Fibroblast of lung (primary cell): ENCODE data around the gene CKMT1B. TPM values are rescaled to one million over a fixed set of nuclear protein-coding genes. Genes with fewer than 3 reads are reported as not detected.
"Not testable (repeated sequence)": the region's sequence is repeated elsewhere in the genome, so short reads cannot be mapped to it uniquely, and the experiment has no call there.

Experiments
- DNase-seq, 2 donors: peaks; one replicate each; pipeline versions ENCODE4 v3.0.0 to v3.0.0-alpha.2; 2010; ENCODE audit warnings: low read depth in 2 of 2
- H2AFZ ChIP-seq: 2 replicates; pipeline ENCODE4 v1.5.1; 2012; ENCODE audit warnings: low read length, control low read depth, inconsistent platforms
- H3K27ac ChIP-seq: 2 replicates; pipeline ENCODE4 v1.5.1; 2011; ENCODE audit warnings: low read length, control low read depth; ENCODE audit not compliant: insufficient read depth
- H3K27me3 ChIP-seq: 2 replicates; pipeline ENCODE4 v1.5.1; 2011; ENCODE audit warnings: mild to moderate bottlenecking, low read length; ENCODE audit not compliant: control insufficient read depth, insufficient read depth
- H3K36me3 ChIP-seq: 2 replicates; pipeline ENCODE4 v1.5.1; 2011; ENCODE audit warnings: low read length; ENCODE audit not compliant: control insufficient read depth, insufficient read depth
- H3K4me1 ChIP-seq: 2 replicates; pipeline ENCODE4 v1.5.1; 2011; ENCODE audit warnings: low read length; ENCODE audit not compliant: control insufficient read depth, insufficient read depth; ENCODE audit errors: extremely low read depth
- H3K4me2 ChIP-seq: 2 replicates; pipeline ENCODE4 v1.5.1; 2011; ENCODE audit warnings: low read length, control low read depth; ENCODE audit not compliant: insufficient read depth; ENCODE audit errors: extremely low read depth
- H3K4me3 ChIP-seq, 4 experiments: fragments of 200-600 bp in 1 of 4; sonication (generic) in 1 of 4; replicated peaks in 1 of 4; 2 replicates each; pipeline ENCODE4 v1.5.1; 2011 to 2016; ENCODE audit warnings: low read length in 4 of 4, low read depth in 3 of 4, mild to moderate bottlenecking in 3 of 4, control low read depth in 2 of 4, inconsistent platforms in 1 of 4, mixed read lengths in 1 of 4; ENCODE audit not compliant: insufficient read depth in 1 of 4; ENCODE audit errors: control extremely low read depth in 1 of 4
- H3K79me2 ChIP-seq: 2 replicates; pipeline ENCODE4 v1.5.1; 2012; ENCODE audit warnings: mild to moderate bottlenecking, low read length, inconsistent platforms; ENCODE audit not compliant: control insufficient read depth, insufficient read depth
- H3K9ac ChIP-seq: 2 replicates; pipeline ENCODE4 v1.5.1; 2011; ENCODE audit warnings: mild to moderate bottlenecking, low read length, control low read depth; ENCODE audit not compliant: insufficient read depth
- H3K9me3 ChIP-seq: 2 replicates; pipeline ENCODE4 v1.5.1; 2012; ENCODE audit warnings: low read depth, low read length; ENCODE audit not compliant: control insufficient read depth, insufficient read depth
- H4K20me1 ChIP-seq: 2 replicates; pipeline ENCODE4 v1.5.1; 2011; ENCODE audit warnings: low read length; ENCODE audit not compliant: control insufficient read depth, insufficient read depth; ENCODE audit errors: extremely low read depth
- EZH2 ChIP-seq: IDR thresholded peaks from 2 replicates; pipeline ENCODE4 v1.5.1; 2012; ENCODE audit warnings: low read length, control low read depth, mild to moderate bottlenecking; ENCODE audit errors: missing control alignments
- polyA plus RNA-seq, 2 donors: library from polyadenylated mRNA; depleted of rRNA in 1 of 2; stranded (reverse) in 1 of 2; unstranded in 1 of 2; fragments of >200 nt; gene quantifications; 2 replicates each; pipeline ENCODE4 v1.2.1, GENCODE V29; 2011 to 2012; ENCODE audit warnings: missing spikeins in 1 of 2
- total RNA-seq: library from RNA; depleted of rRNA; stranded (reverse); fragments of >200 nt; gene quantifications from 2 replicates; pipeline ENCODE4 v1.2.1, GENCODE V29; 2014
- TF ChIP-seq, protein P1 (sequence below), 2 donors: IDR thresholded peaks in 1 of 2; conservative IDR thresholded peaks in 1 of 2; 1 replicate in 1 of 2; 2 replicates in 1 of 2; pipeline ENCODE4 v1.5.1; 2011 to 2012; ENCODE audit warnings: low read length in 2 of 2, control low read depth in 1 of 2, inconsistent platforms in 1 of 2, low read depth in 1 of 2, mild to moderate bottlenecking in 1 of 2

The CKMT1B gene
- total and polyA plus RNA-seq, 2 donors (not counting 1 experiment from before 2014, with no cell fraction given), result not detected

- no peak overlapping the region for H3K4me3 ChIP-seq
- no peak overlapping the region for H2AFZ ChIP-seq
- H3K27ac ChIP-seq, result no peak overlapping the region
- no peaks in the 10 kb centered on the region for H4K20me1 ChIP-seq
- TF ChIP-seq, protein P1, sequence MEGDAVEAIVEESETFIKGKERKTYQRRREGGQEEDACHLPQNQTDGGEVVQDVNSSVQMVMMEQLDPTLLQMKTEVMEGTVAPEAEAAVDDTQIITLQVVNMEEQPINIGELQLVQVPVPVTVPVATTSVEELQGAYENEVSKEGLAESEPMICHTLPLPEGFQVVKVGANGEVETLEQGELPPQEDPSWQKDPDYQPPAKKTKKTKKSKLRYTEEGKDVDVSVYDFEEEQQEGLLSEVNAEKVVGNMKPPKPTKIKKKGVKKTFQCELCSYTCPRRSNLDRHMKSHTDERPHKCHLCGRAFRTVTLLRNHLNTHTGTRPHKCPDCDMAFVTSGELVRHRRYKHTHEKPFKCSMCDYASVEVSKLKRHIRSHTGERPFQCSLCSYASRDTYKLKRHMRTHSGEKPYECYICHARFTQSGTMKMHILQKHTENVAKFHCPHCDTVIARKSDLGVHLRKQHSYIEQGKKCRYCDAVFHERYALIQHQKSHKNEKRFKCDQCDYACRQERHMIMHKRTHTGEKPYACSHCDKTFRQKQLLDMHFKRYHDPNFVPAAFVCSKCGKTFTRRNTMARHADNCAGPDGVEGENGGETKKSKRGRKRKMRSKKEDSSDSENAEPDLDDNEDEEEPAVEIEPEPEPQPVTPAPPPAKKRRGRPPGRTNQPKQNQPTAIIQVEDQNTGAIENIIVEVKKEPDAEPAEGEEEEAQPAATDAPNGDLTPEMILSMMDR (conservative IDR thresholded peaks at IDR 0.05 in 1 of 2, IDR thresholded peaks at IDR 0.05 in 1 of 2; ENCODE audit: low read depth in 1 of 2, low read length in 2 of 2), result no peak
- TF ChIP-seq EZH2, result no peak
- H3K4me1 ChIP-seq, result no peaks in the 10 kb centered on the region
- H3K27me3 ChIP-seq, result no peaks in the 10 kb centered on the region
- DNase-seq, result no peak
- no peak overlapping the region for H3K4me2 ChIP-seq
- H3K36me3 ChIP-seq, result no peaks in the 10 kb centered on the region
- H3K79me2 ChIP-seq, result no peaks in the 10 kb centered on the region
- no peaks in the 10 kb centered on the region for H3K9me3 ChIP-seq
- no peak overlapping the region for H3K9ac ChIP-seq
These were observed 40.8 kb upstream of the CKMT1B start for GRCh38 chr15:43552986-43553385.

GRCh38 chr15:43562753-43563152, 31.1 kb upstream of the CKMT1B start:
- H3K9me3 ChIP-seq, H3K9ac ChIP-seq, H3K27me3 ChIP-seq, H3K4me2 ChIP-seq, H2AFZ ChIP-seq, DNase-seq, H3K36me3 ChIP-seq, H4K20me1 ChIP-seq, H3K4me3 ChIP-seq, H3K4me1 ChIP-seq, H3K27ac ChIP-seq, H3K79me2 ChIP-seq: not testable (repeated sequence)

DNA sequence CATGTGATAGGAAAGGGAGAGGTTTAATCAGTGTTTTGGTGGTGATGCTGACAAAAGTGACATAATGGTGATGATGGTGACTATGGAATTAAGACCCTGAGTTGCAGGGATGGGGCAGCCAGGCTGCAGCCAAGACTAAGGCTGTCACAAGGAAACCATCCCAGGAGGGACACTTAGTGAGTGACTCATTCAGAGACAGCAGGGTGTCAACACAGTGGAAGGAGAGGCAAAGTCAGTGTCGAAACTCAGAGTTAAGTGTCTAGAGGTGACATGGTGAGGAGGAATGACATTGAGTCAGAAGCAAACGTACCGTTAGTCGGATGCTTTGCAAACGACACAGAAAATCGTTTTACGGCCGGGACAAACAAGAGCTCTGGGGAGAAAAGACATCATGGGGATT, 30.0 kb upstream of the CKMT1B start:
- not testable (repeated sequence) for H3K27ac ChIP-seq, DNase-seq, H3K27me3 ChIP-seq, H2AFZ ChIP-seq, H3K9me3 ChIP-seq, H3K4me3 ChIP-seq, H3K4me1 ChIP-seq, H4K20me1 ChIP-seq, H3K36me3 ChIP-seq, H3K4me2 ChIP-seq, H3K79me2 ChIP-seq, H3K9ac ChIP-seq

- H3K79me2 ChIP-seq, DNase-seq, H3K9ac ChIP-seq, H3K27ac ChIP-seq, H3K36me3 ChIP-seq, H3K4me1 ChIP-seq, H3K4me2 ChIP-seq, H3K9me3 ChIP-seq, H4K20me1 ChIP-seq, H2AFZ ChIP-seq, H3K27me3 ChIP-seq, H3K4me3 ChIP-seq: not testable (repeated sequence)
These were observed 27.2 kb upstream of the CKMT1B start for GRCh38 chr15:43566615-43567014.

- H4K20me1 ChIP-seq, H3K4me1 ChIP-seq, H3K9ac ChIP-seq, H3K4me3 ChIP-seq, H3K36me3 ChIP-seq, H2AFZ ChIP-seq, H3K4me2 ChIP-seq, H3K79me2 ChIP-seq, H3K27ac ChIP-seq, DNase-seq, H3K9me3 ChIP-seq, H3K27me3 ChIP-seq: not testable (repeated sequence)
These were observed 19.2 kb upstream of the CKMT1B start for GRCh38 chr15:43574607-43575006.

GRCh38 chr15:43589778-43590466, 3.9 kb upstream of the CKMT1B start, which contains the start of gene PPIP5K1:
Gene PPIP5K1, minus strand, starts transcription at chr15:43590208. Its CDS starts 5,704 bp downstream, at chr15:43584504.
- not testable (repeated sequence) for DNase-seq, H3K36me3 ChIP-seq, H3K27me3 ChIP-seq, H3K27ac ChIP-seq, H2AFZ ChIP-seq, H3K4me1 ChIP-seq, H4K20me1 ChIP-seq, H3K9ac ChIP-seq, H3K79me2 ChIP-seq, H3K4me3 ChIP-seq, H3K9me3 ChIP-seq, H3K4me2 ChIP-seq
